ENCODE data around the gene MAP10. TPM values are rescaled to one million over a fixed set of nuclear protein-coding genes. Genes with fewer than 3 reads are reported as not detected.
A peak's percentile ranks its signal among the peaks of the same experiment; 100 is the strongest.
"Not testable (repeated sequence)": the region's sequence is repeated elsewhere in the genome, so short reads cannot be mapped to it uniquely, and the experiment has no call there.

MAP10 gene
- total RNA-seq (2014; rRNA removed; shearing (Covaris generic); ENCODE audit: low replicate concordance), result 0.64 and 2.3 TPM in 2 replicates

GRCh38 chr1:232805269-232806185, at the start of gene MAP10:
Gene MAP10, plus strand, starts transcription at chr1:232805416. Its CDS starts 34 bp downstream, at chr1:232805450.
- DNase-seq (ENCODE audit: low read depth), result peak; percentile 62
- in situ Hi-C loops (cut with HindIII; ENCODE audit: low pct_unique_long_range_greater_than_20kb, low sequenced_read_pairs), result no loop called here

- in situ Hi-C loops (cut with HindIII; ENCODE audit: low pct_unique_long_range_greater_than_20kb, low sequenced_read_pairs), result no loop called here
- peak; percentile 40 for DNase-seq (ENCODE audit: low read depth)
These were observed 40.6 kb upstream of the MAP10 start for GRCh38 chr1:232764458-232765251.

GRCh38 chr1:232765542-232765941, 39.7 kb upstream of the MAP10 start:
- DNase-seq (ENCODE audit: low read depth), result no peak
- in situ Hi-C loops (cut with HindIII; ENCODE audit: low pct_unique_long_range_greater_than_20kb, low sequenced_read_pairs), result no loop called here

- in situ Hi-C loops (cut with HindIII; ENCODE audit: low pct_unique_long_range_greater_than_20kb, low sequenced_read_pairs), result no loop called here
- DNase-seq (ENCODE audit: low read depth), result peak; percentile 89
These were observed 38.9 kb upstream of the MAP10 start for GRCh38 chr1:232766241-232766890.

- in situ Hi-C loops (cut with HindIII; ENCODE audit: low pct_unique_long_range_greater_than_20kb, low sequenced_read_pairs), result no loop called here
- no peak for DNase-seq (ENCODE audit: low read depth)
These were observed 38.3 kb upstream of the MAP10 start for GRCh38 chr1:232766904-232767303.

GRCh38 chr1:232767305-232768074, 37.7 kb upstream of the MAP10 start:
- in situ Hi-C loops (cut with HindIII; ENCODE audit: low pct_unique_long_range_greater_than_20kb, low sequenced_read_pairs), result no loop called here
- DNase-seq (ENCODE audit: low read depth), result peak; percentile 82

- no peak for DNase-seq (ENCODE audit: low read depth)
- in situ Hi-C loops (cut with HindIII; ENCODE audit: low pct_unique_long_range_greater_than_20kb, low sequenced_read_pairs), result no loop called here
These were observed 36.4 kb upstream of the MAP10 start for GRCh38 chr1:232768793-232769192.

- no peak for DNase-seq (ENCODE audit: low read depth)
- in situ Hi-C loops (cut with HindIII; ENCODE audit: low pct_unique_long_range_greater_than_20kb, low sequenced_read_pairs), result no loop called here
These were observed 35.5 kb upstream of the MAP10 start for GRCh38 chr1:232769733-232770132.

- in situ Hi-C loops (cut with HindIII; ENCODE audit: low pct_unique_long_range_greater_than_20kb, low sequenced_read_pairs), result no loop called here
These were observed 31.5 kb upstream of the MAP10 start for GRCh38 chr1:232773752-232774151.

GRCh38 chr1:232776526-232777106, 28.6 kb upstream of the MAP10 start:
- in situ Hi-C loops (cut with HindIII; ENCODE audit: low pct_unique_long_range_greater_than_20kb, low sequenced_read_pairs), result no loop called here
- DNase-seq (ENCODE audit: low read depth), result no peak

More at GRCh38 chr1:232773752-232774151, 31.5 kb upstream of the MAP10 start:
- no peak for DNase-seq (ENCODE audit: low read depth)

- DNase-seq (ENCODE audit: low read depth), result no peak
These were observed 24.9 kb upstream of the MAP10 start for GRCh38 chr1:232780354-232780753.

GRCh38 chr1:232784794-232785193, 20.4 kb upstream of the MAP10 start:
- in situ Hi-C loops (cut with HindIII; ENCODE audit: low pct_unique_long_range_greater_than_20kb, low sequenced_read_pairs), result no loop called here
- DNase-seq (ENCODE audit: low read depth), result no peak

More at GRCh38 chr1:232780354-232780753, 24.9 kb upstream of the MAP10 start:
- in situ Hi-C loops (cut with HindIII; ENCODE audit: low pct_unique_long_range_greater_than_20kb, low sequenced_read_pairs), result no loop called here

- in situ Hi-C loops (cut with HindIII; ENCODE audit: low pct_unique_long_range_greater_than_20kb, low sequenced_read_pairs); DNase-seq (ENCODE audit: low read depth): not testable (repeated sequence)
These were observed 19.6 kb upstream of the MAP10 start for GRCh38 chr1:232785630-232786029.

- no peak for DNase-seq (ENCODE audit: low read depth)
- in situ Hi-C loops (cut with HindIII; ENCODE audit: low pct_unique_long_range_greater_than_20kb, low sequenced_read_pairs), result no loop called here
These were observed 18.3 kb upstream of the MAP10 start for GRCh38 chr1:232786845-232787455.

GRCh38 chr1:232788235-232788872, 16.9 kb upstream of the MAP10 start:
- in situ Hi-C loops (cut with HindIII; ENCODE audit: low pct_unique_long_range_greater_than_20kb, low sequenced_read_pairs), result no loop called here
- DNase-seq (ENCODE audit: low read depth), result no peak

- in situ Hi-C loops (cut with HindIII; ENCODE audit: low pct_unique_long_range_greater_than_20kb, low sequenced_read_pairs), result no loop called here
- no peak for DNase-seq (ENCODE audit: low read depth)
These were observed 15.6 kb upstream of the MAP10 start for GRCh38 chr1:232789651-232790050.

GRCh38 chr1:232792949-232793348, 12.3 kb upstream of the MAP10 start:
- in situ Hi-C loops (cut with HindIII; ENCODE audit: low pct_unique_long_range_greater_than_20kb, low sequenced_read_pairs), result no loop called here
- no peak for DNase-seq (ENCODE audit: low read depth)
